ENCODE measurements around the gene PSEN1.

Gene PSEN1

DNA sequence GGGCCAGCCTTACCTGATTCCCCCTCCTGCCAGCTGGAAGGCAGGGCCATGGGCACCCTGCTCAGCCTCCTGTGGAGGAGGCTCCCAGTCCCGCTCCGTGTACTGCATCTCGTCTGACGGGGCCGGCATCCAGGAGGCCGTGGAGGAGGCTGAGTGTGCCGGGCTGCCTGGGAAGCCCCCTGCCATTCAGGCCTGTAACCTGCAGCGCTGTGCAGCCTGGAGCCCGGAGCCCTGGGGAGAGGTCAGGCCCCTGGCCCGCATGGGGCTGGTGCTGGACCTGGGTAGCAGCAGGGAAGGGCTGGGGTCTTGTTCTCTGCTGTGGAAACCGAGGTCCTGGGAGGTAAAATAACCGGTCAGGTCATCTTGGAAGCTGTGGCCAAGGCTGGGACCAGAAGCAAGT lies 117.4 kb downstream of the PSEN1 start:
- no peak for DNase-seq (ENCODE audit: low read depth)

DNA sequence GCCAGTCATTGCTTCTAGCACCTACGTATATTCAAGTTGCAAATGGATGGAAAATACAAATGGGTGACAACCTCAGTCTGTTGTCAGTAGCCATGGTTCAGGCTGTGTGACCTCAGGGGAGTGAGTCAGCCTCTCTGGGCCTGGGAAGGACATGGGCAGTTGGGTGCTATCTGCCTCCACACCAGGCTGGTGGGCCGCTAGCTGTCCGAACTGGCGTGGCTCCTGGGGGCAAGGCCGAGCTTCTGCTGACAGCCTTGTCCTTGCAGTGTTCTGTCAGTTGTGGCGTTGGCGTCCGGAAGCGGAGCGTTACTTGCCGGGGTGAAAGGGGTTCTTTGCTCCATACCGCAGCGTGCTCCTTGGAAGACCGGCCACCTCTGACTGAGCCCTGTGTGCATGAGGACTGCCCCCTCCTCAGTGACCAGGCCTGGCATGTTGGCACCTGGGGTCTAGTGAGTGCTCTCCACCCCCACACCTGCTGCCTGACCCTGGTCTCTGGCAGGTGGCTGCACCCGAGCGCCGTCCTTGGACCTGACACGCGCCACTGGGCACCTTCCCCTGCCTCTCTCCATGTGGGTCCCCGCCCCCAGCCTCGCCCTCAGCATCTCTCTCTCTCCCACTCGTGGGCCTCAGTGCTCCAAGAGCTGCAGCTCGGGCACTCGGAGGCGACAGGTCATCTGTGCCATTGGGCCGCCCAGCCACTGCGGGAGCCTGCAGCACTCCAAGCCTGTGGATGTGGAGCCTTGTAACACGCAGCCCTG lies 118.1 kb downstream of the PSEN1 start:
- DNase-seq (ENCODE audit: low read depth), result no peak

GRCh38 chr14:73255005-73255400 lies 118.7 kb downstream of the PSEN1 start:
- DNase-seq (ENCODE audit: low read depth), result no peak

DNA sequence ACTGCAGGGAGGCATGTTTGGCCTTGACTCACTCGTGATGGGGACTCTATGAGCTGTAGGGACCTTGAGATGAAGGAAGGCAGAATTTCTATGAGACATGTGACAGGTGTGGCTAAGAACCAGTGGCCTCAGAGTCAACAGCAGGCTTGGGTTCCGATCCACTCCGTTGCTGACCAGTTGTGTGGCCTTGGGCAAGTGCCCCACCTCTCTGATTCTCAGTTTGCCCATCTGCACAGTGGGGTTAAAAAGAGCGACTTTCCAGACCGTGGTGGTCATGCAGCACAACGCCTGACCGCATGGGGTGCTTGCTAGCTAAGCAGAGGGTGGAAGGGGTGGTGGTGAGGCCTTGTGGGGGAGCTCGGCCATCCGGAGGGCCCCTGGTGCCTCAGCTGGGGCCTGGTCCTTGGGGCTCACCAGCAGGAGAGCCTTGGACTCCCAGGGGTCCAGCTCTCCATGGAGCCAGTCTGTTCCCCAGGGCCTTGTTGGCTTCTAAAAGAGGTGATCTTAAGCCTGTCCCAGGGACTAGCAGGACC lies 119.5 kb downstream of the PSEN1 start:
- no peak for DNase-seq (ENCODE audit: low read depth)

- DNase-seq (ENCODE audit: low read depth), result no peak
Observed at GRCh38 chr14:73258076-73258475, 121.8 kb downstream of the PSEN1 start.

DNA sequence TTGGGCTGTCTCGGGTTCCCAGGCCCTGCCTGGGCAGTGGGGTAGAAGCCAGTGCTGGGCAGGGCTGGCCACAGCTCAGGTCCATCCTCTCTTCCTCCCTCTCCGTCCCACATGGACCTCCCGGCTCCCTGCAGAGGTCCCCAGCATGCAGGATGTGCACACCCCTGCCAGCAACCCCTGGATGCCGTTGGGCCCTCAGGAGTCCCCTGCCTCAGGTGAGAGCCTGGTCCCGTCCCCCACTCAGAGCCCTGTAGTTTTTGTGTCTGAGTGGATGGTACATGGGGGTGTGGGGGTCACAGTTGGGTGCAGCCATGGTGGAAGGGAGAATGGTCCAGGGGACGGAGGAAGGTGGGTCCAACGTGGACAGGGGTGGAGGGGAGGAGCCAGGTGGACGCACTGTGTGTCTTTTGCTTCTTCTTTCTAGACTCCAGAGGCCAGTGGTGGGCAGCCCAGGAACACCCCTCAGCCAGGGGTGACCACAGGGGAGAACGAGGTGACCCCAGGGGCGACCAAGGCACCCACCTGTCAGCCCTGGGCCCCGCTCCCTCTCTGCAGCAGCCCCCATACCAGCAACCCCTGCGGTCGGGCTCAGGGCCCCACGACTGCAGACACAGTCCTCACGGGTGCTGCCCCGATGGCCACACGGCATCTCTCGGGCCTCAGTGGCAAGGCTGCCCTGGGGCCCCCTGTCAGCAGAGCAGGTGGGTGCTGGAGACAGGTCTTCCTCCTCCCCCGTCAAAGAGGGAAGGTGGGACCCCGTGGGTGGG lies 122.7 kb downstream of the PSEN1 start:
- DNase-seq (ENCODE audit: low read depth), result no peak

GRCh38 chr14:73259837-73260236 lies 123.5 kb downstream of the PSEN1 start:
- no peak for DNase-seq (ENCODE audit: low read depth)

DNA sequence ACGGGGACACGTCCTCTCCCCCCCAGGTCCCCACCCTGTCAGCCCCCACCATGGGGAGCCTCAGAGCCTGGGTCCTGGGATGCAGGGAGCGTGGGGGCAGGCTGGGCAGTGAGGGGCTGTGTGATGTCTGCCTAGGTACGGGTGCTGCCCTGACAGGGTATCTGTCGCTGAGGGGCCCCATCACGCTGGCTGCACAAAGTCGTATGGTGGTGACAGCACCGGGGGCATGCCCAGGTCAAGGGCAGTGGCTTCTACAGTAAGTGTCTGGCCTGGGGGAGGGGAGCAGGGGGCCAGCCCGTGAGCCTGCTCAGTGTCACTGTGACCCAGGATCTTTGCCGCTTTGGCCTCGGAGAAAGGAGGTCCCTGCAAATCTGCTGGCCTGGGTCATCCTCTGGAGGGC lies 124.3 kb downstream of the PSEN1 start:
- DNase-seq (ENCODE audit: low read depth), result no peak

DNA sequence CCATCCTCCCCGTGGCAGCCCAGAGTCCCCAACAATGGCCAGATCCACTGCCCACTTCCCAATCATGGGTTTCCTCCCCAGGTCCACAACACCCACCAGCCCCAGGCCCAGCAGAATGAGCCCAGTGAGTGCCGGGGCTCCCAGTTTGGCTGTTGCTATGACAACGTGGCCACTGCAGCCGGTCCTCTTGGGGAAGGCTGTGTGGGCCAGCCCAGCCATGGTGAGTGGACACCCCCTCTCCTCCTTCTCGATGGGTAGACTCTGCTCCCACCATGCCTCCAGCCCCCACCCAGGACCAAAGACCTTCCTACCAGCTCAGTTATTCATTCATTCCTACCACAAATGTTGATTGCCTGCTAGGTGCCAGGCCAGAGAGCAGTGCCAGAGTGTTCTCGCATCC lies 124.8 kb downstream of the PSEN1 start:
- DNase-seq (ENCODE audit: low read depth), result no peak

DNA sequence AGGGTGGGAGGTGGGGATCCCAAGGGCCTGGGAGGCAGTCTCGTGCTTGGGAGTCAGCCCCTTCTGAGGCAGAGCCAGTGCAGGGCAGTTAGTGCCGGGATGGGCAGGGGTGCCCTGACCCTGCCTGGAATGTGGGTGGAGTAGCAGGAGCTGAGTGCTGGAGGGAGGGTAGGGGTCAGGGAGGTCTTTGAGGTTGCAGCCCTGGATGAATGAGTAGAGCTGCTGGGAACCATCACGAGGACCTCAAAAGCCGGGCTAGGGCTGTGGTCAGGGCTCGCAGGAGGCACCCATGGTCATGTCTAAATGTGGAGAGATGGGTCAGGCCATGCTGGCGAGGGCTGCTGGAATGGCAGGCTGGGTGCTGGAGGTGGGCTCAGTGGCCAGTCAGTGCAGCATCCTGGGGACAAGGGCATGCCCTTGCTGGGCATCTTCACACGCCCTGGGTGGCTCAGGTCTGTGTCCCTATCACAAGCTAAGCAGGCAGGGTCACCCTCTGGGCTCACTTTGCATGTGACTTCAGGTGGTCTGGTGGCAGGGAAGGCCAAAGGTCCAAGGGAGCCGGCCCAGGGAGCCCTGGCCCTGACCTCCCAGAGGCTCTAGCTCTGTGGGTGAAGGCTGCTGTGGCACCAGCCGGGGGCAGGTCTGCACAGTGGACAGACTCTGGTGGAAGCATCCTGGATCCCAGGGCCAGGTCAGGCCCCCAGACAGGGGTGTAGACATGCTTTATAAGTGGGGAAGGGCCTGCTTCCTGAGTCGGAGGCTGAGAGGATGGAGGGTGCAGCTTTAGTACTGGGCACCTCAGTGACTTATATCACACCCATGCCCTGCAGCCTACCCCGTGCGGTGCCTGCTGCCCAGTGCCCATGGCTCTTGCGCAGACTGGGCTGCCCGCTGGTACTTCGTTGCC lies 125.5 kb downstream of the PSEN1 start:
- no peak for DNase-seq (ENCODE audit: low read depth)

DNA sequence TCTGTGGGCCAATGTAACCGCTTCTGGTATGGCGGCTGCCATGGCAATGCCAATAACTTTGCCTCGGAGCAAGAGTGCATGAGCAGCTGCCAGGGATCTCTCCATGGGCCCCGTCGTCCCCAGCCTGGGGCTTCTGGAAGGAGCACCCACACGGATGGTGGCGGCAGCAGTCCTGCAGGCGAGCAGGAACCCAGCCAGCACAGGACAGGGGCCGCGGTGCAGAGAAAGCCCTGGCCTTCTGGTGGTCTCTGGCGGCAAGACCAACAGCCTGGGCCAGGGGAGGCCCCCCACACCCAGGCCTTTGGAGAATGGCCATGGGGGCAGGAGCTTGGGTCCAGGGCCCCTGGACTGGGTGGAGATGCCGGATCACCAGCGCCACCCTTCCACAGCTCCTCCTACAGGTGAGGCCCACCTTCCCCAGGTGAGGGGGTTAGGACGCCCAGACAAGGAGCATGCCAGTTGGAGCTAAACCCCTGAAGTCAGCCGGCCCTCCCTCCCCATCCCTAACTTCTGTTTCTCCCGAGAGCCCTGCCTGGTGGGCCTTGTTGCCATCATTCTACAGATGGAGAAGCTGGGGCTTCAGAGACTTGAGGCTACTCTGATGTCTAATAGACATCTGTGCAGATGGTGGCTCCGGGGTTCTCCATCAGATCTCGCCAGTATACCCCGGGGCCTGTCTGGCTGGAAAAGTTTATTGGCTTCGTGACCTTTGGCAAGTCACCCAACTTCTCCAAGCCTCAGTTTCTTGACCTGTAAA lies 126.3 kb downstream of the PSEN1 start:
- DNase-seq (ENCODE audit: low read depth), result no peak

- no peak for DNase-seq (ENCODE audit: low read depth)
Observed at GRCh38 chr14:73263606-73264005, 127.3 kb downstream of the PSEN1 start.

DNA sequence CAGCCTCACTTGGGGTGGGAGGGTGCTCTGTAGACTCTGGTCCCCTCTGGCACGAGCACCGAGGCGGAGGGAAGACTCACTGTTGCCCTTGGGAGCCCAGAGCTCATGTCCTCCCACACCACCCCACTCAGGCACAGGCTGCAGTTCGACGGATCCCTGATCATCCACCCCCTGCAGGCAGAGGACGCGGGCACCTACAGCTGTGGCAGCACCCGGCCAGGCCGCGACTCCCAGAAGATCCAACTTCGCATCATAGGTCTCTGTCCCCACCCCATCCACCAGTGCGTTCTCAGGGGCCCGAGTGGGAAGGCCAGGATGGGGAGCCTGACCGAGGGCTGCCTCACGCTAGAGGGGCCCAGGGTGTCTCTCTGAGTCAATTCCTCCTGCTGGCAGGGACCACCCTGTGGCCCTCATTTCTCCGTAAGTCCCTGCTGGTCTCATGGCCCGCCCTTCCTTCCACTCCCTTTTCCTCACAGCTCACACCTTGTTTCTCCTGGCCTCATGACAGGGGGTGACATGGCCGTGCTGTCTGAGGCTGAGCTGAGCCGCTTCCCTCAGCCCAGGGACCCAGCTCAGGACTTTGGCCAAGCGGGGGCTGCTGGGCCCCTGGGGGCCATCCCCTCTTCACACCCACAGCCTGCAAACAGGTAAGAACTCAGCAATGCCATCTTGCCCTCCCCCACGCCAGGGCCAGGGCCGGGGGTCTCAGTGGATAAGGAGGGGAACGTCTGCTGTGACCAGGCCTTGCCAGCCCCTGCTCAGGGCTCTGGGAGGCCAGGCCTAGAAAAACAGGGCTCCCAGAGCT lies 128.0 kb downstream of the PSEN1 start:
- DNase-seq (ENCODE audit: low read depth), result no peak

DNA sequence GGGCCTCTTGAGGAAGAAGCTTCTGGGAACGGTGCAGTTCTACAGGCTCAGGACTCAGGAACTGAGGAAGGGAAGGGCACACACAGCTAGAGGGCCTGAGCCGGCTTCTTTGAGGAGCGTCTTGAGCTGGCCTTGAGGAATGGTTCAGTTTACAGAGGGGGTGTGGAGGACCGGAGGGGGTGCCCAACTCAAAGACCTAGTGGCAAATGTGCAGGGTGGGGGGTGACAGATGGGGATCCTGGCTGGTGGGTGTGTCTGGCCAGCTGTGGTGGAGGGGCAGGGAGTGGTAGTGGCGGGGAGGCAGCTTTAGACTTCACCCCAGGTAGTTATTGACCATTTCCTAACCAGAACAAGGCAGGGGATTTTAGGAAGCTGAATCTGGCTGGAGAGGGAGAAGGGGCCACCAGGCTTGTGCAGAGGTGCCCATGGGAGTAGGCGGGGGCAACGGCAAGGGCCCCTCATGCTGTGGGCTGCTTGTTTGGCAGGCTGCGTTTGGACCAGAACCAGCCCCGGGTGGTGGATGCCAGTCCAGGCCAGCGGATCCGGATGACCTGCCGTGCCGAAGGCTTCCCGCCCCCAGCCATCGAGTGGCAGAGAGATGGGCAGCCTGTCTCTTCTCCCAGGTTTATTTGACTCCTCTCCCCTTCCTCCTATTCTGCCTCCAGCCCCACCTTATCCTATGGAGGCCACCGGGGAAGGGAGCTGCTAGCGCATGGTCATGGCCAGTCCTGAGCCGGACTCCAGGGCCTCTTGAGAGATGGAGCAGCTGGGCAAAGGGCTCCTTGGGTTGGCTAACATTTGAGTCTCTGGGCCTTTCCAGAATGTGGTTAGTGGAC lies 128.8 kb downstream of the PSEN1 start:
- DNase-seq (ENCODE audit: low read depth), result no peak

- DNase-seq (ENCODE audit: low read depth), result no peak
Observed at GRCh38 chr14:73265721-73266046, 129.4 kb downstream of the PSEN1 start.

DNA sequence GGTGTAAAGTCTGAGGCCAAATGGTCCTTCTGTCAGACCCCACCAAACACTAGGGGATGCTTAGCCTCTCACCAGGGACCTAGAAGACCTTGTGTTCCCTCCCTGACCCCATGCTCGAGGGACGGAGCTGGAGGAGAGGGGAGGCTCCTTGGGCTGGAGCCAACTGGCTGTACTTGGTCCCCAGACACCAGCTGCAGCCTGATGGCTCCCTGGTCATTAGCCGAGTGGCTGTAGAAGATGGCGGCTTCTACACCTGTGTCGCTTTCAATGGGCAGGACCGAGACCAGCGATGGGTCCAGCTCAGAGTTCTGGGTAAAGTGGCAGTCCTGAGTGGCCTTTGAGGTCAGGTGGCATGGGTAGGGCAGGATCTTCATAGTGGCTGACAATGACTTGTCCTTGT lies 130.0 kb downstream of the PSEN1 start:
- DNase-seq (ENCODE audit: low read depth), result no peak

GRCh38 chr14:73267474-73267873 lies 131.2 kb downstream of the PSEN1 start:
- DNase-seq (ENCODE audit: low read depth), result no peak

GRCh38 chr14:73269729-73270531 lies 133.6 kb downstream of the PSEN1 start:
- DNase-seq (ENCODE audit: low read depth), result no peak

DNA sequence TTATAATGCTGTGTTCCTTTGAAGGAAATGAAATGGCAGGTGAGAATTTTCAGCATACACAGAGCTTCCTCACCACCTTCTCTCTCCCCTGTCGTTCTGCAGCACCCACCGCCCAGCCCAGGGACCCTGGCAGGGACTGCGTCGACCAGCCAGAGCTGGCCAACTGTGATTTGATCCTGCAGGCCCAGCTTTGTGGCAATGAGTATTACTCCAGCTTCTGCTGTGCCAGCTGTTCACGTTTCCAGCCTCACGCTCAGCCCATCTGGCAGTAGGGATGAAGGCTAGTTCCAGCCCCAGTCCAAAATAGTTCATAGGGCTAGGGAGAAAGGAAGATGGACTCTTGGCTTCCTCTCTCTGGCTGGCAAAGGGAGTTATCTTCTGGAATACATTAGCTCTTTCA lies 136.1 kb downstream of the PSEN1 start:
- DNase-seq (ENCODE audit: low read depth), result no peak
